CD4-positive, alpha-beta T cell treated with Interleukin-6 at 100 ng/mL for 8 hours (primary cell): Measurements from ENCODE around the gene GPR142.
"Not testable (repeated sequence)": the region's sequence is repeated elsewhere in the genome, so short reads cannot be mapped to it uniquely, and the experiment has no call there.

Source experiments
- DNase-seq: peaks from one replicate; pipeline ENCODE4 v3.0.0-alpha.2; 2020; ENCODE audit warnings: mixed read lengths, low spot score

The GPR142 gene

DNA sequence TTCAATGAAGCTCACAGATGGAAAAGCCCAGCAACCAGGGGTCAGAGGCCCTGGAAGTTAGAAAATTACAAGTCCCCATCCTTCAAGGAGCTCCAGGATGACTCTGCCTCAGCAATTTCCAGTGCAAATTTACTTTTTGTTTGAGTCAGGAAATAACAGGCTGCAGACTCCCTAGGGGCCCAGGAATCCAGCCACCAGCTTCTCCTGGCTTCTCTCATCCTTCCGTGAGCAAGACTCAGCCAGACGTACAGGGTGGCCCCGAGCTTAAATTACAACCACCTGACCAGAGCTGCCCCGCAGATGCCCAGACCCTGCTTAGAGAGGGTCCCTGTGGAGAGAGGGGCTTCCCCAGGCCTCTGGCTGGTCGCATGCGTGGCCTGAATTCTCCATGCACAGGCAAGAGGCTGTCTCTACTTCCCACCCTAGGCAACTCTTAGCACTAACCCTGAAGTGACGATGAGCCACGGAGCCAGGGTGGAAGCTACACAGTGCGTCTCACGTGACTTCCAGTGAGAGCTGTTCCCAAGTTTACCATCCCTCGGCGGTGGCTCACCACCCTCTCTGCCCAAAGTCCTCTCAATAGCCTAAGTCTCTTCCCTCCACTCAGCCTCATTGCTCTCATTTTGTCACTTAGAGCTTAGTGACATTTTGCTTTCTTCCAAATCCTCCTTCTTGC, 27.1 kb downstream of the GPR142 start:
- DNase-seq: no peak

DNA sequence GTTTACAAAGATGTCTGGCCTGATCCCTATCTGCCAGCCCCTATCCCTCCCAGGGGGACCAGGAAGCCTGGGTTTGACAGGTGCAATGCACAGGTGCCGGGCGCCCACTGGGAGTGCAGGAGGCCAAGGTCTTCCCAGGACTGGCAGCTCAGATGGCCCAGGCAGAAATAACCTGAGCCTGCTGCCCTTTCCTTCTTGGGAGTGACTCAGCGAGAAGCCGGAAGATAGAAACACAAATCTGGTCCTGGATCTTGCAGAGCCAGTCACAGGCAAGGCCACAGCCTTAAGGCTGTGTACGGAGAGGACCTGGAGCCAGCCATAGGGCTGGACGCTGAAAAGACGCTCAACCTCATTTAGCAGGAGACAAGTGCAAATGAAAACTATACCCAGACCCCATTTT, 27.7 kb downstream of the GPR142 start:
- no peak for DNase-seq

DNA sequence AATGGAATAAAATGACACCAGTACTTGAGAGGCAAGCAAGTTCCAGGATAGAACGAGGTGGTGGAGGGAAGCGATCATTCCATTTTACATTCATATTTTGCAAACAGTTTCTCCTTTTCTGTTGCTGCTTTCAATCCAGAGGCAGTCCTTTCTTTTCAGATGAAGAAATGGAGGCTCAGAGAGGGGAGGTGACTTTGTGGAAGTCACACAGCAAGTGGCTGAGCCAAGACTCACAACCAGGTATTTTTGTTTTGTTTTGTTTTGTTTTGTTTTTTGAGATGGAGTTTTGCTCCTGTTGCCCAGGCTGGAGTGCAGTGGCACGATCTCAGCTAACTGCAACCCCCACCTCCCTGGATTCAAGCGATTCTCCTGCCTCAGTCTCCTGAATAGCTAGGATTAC, 29.3 kb downstream of the GPR142 start:
- no peak for DNase-seq

DNA sequence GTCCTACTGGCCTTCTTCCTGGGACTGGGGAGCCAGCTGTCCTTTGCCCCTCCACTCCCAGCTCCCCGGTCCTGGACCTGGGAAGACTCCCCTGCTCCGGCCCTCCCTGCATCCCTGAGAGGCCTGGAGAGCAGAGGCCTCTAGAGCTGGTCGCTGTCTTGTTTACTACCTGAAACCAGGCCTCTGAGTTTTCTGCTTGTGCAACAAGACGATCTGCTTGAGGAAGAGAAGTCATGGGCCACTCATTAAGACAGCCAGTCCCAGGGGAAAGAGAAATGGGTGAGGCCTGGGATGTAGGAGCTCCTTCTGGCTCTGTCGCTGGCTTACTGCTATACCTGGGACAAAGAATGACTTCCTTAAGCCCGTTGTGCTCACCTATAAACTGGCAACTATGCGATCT, 34.7 kb downstream of the GPR142 start:
- DNase-seq: no peak

DNA sequence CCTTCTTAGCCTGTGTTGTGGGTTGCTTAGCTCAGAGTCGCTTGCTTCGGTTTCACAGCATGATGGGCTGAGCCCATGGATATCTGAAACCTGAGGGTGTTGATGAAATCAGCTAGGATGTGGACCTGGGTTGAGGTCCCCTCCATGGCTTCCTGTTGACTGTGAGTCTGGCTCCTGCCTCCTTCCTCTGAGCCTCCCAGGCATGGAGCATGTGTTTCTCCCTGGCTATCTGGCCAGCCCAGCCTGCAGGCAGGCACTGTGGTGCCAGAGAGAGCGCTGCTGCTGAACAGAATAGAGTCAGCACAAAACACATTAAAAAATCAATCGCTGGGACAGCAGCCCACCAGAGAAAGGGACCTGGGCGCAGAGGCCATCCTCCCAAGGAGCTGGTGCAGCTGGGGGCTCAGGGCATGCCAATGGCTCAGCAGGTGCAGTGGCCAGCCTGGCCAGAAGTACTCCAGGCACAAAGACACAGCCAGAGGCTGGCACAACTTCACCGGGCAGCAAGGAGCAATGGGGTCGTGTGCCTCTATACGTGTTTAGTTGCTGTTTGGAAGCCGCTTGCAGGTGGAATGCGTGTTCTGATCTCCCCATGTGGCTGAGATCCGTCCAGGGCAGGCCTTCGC, 36.3 kb downstream of the GPR142 start:
- DNase-seq: no peak

DNA sequence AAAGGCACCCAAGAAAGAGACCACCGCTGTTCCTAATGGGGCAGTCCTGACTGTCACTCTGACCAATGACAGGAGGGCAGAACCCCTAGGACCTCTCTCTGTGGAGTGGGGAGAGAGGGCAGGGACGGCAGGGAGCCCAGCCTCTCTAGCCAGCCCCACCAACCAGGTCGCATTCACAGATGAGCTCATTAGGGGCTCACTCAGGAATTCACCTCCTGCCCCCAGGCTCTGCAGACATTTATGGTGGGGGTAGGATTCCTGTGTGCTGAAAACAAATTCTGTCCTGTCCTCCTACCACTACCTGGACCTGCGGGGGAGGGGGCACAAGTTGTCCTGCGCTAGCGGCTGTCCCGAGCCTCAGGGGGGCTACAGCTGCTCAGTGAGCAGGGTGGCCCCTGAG, 36.9 kb downstream of the GPR142 start:
- DNase-seq: no peak

DNA sequence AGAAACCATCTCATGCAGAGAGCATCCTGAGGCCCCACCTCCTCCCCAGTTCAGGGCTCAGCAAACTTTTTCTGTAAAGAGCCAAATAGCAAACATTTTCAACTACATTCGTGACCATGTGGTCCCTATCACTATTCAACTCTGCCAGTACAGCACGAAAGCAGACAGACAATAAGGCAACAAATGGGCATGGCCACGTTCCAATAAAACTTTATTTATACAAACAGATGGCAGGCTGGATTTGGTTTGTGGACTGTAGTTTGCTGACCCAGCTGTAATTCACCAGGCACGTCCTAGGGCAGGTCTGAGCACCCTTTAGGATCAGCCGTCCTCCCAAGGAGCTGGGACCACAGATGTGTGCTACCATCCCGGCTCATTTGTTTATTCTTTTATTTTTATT, 37.5 kb downstream of the GPR142 start:
- DNase-seq: no peak

DNA sequence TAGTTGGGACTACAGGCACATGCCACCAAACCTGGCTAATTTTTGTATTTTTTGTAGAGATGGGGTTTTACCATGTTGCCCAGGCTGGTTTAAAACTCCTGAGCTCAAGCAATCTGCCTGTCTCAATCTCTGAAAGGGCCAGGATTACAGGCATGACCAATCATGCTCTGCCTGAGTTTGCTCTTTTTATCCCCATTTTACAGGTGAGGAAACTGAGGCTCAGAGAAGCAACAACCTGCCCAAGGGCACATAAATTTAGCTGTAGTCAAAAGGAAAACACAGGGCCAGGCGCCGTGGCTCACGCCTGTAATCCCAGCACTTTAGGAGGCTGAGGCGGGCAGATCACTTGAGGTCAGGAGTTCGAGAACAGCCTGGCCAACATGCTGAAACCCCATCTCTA, 38.0 kb downstream of the GPR142 start:
- not testable (repeated sequence) for DNase-seq

DNA sequence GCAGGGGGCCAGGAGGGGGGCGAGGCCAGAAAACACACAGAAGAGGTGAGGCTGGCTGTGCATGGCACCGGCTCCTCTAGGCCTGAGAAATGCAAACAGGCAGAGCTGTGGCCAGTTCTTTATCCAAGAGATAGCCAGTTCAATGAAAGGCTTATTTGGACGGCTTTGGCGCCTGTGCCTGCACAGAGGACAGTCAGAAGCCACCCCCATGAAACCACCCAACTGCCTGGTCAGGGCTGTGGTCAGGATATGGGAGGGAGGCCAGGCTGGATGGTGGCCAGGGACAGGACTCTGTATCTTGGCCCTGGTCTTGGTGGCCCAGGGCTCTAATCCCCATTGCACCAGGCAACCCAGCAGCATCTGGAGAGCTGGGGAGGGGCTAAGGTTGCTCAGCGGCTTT, 40.1 kb downstream of the GPR142 start:
- DNase-seq: no peak

DNA sequence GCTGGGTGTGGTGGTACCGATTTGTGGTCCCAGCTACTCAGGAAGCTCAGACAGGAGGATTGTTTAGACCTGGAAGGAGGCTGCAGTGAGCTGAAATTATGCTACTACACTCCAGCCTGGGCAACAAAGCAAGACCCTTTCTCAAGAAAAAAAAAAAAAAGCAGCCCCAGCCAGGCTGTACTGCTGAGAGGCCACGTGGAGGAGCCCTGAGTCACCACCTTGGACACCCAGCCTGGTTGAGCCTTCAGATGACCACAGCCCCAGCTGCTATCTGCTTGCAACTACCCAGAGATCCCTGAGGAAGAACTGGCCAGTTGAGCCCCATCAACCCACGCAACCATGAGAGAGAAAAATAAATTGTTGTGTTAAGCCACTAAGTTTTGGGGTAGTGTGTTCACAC, 41.0 kb downstream of the GPR142 start:
- DNase-seq: no peak

DNA sequence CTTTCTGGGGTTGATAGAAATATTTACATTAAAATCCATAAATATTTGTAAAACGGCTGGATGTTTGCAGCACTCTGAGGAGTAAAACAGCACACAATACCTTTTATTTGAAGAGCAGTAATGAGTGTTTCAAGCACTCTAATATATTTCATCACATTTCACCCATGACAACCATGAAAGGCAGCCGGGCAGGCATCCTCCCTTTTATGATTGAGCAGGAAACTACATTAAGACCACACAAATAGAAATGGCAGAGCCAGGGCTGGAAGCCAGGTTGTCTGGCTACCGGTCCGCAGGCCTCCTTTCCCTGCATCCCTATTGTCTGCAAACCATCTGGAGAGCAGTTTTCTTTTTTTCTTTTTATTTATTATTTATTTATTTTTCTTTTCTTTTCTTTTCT, 41.5 kb downstream of the GPR142 start:
- DNase-seq: no peak

DNA sequence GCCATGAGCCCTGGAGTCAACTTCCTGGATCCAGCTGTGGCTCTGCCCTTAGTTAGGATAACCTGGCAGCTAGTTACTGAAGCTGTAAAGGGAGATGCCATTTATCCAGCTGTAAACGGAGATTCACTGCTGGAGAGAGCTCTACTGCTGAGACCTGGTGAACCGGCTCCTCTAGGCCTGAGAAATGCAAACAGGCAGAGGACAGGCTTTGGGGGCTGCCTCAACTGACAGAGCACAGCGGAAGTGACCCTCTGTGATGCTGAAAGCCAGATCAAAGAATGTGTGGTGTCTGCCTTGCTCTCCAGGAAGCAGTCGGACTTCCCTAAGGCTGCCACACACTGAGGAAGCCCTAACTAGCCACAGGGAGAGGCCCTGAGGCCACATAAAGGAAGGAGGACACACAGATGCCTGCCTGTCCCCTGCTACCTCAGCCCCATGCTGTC, 42.7 kb downstream of the GPR142 start:
- DNase-seq: no peak

DNA sequence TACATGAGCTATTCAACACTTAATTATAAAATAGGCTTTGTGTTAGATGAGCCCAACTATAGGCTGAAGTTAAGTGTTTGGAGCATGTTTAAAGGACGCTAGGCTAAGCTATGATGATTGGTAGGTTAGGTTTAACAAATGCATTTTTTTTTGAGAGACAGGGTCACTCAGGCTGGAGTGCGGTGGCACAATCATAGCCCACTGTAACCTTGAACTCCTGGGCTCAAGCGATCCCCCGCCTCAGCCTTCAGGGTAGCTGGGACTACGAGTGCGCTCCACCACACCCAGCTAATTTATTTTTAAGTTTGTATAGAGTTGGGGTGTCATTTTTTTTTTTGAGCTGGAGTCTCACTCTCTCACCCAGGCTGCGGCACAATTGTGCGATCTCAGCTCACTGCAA, 45.3 kb downstream of the GPR142 start:
- no peak for DNase-seq

DNA sequence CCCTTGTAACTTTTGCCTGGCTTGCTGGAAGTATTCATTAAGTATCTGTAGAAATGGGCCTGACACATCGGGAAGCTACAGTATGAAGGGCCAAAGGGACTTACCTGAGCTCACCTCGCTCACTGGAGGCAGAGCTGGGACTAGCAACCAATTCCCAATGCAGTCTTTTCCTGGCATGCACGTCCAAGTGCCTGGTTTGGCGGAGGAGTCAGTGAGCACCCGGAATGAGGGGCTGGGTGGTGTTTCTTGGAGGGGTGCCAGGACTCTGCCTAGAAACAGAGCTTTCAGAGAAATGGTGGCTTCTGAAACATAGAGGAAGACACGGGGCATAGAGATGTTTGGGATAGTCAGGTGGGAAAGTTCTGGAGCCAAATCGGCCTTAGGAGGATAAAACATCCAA, 46.2 kb downstream of the GPR142 start:
- no peak for DNase-seq

DNA sequence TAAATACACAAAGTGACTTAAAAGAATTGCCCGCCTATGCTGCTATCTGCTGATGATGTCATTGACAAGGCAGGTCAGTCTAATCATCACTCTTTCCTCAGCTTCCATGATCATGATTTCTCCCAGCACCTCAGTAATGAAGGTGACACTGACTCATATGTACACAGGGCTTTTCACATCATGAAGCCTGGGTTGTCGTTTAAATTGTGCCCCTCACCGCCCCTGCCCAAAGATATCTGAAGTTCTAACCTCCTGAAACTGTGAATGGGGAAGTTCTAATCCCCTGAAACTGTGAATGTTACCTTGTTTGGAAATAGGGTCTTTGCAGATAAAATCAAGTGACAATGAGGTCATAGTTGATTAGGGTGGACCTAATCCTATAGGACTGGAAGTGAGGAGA, 47.2 kb downstream of the GPR142 start:
- no peak for DNase-seq

DNA sequence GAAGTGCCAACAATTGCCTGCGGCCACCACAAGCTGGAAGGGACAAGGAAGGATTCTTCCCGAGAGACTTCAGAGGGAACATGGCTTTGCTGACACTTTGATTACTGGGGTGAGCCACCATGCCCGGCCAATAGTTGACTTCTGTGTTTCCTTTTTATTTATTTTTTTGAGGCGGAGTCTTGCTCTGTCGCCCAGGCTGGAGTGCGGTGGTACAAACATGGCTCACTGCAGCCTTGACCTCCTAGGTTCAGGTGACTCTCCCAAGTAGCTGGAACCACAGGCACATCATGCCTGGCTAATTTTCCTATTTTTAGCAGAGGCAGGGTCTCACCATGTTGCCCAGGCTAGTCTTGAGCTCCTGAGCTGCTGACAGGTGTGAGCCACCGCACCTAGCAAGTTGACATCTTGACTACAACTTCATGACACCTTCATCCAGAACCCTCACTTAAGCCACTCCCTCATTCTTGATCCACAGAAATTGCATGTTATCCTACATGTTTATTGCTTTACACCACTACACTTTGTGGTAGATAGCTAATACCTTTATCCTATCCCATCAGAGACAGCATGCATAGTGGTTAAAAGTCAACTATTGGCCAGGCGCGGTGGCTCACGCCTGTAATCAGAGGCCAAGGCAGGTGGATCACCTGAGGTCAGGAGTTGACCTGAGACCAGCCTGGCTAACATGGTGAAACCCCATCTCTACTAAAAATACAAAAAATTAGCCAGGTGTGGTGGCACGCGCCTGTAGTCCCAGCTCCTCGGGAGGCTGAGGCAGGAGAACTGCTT, 48.5 kb downstream of the GPR142 start:
- DNase-seq: no peak

DNA sequence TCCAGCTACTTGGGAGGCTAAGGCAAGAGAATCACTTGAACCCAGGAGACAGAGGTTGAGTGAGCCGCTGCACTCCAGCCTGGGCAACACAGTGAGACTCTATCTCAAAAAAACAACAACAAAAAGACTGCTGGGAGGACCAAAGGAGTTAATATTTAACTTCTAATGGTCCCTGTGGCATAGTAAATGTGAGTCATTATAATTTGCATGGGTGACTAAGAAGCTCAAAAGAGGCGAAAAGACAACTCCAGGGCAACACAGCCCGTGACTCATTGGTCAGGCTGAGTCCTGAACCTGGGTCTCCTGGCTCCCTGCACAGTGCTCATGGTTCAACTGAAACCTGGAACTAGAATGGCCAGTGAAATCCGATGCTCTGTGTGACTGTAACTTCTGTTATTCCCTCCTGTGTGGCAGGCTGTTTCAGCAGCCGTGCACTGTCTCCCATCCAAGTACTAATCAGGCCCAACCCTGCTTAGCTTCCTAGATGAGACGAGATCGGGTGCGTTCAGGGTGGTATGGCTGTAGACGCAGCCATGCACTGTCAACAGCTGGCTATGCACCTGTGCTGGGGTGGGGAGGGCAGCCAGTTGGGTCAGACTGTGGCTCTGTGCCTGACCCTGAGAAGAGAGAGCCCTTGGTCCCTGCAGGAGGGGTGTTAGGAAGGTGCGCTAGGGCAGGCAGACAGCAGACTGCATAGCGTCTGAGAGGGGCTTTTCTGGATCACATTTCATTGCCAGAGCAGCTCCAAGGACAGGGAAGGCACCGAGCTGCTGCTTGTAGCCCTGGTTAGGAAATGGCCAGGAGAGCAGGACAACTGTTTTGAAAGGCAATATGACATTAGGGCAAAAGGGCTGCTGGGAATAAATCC, 50.1 kb downstream of the GPR142 start:
- DNase-seq: no peak

DNA sequence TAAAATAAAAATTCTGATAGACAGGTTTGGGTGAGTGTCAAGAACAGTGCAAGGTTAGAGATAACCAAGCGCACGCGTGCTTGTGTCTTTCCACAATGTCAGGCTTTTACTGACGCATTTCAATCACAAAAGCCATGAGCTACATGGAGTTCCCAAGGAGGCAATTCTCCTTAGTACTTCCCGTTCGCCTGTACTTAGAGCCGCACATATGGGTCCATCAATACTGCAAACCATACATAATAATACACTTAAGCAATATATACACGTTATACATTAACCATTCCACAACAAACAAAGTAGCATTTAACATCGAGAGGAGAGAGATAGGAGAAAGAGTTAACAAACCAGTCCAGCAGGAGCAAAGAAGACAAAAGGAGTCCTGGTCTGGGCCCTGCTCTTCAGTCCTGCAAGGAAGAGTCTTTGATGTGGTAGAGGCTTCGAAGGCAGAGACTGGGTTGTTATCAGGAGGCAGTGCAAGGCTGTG, 52.7 kb downstream of the GPR142 start:
- no peak for DNase-seq
